Nephron progenitor cell (in vitro differentiated cells): ENCODE data around the gene B9D1.

Experiments used
- DNase-seq: peaks from one replicate; pipeline ENCODE4 v3.0.0; 2021
- H3K27ac Mint-ChIP-seq: 2 replicates; pipeline ENCODE4 v1.8.0; 2021; ENCODE audit warnings: mild to moderate bottlenecking, moderate library complexity, mixed read lengths
- H3K27me3 Mint-ChIP-seq: 2 replicates; pipeline ENCODE4 v1.8.0; 2021; ENCODE audit warnings: mild to moderate bottlenecking, low read depth, mixed read lengths; ENCODE audit not compliant: poor library complexity
- H3K36me3 Mint-ChIP-seq: 2 replicates; pipeline ENCODE4 v1.8.0; 2021; ENCODE audit warnings: low read depth, mixed read lengths
- H3K4me1 Mint-ChIP-seq: 2 replicates; pipeline ENCODE4 v1.8.0; 2021; ENCODE audit warnings: mixed read lengths
- H3K4me3 Mint-ChIP-seq: 2 replicates; pipeline ENCODE4 v1.8.0; 2021; ENCODE audit warnings: mild to moderate bottlenecking, moderate library complexity, mixed read lengths
- H3K9me3 Mint-ChIP-seq: 2 replicates; pipeline ENCODE4 v1.8.0; 2021; ENCODE audit warnings: mild to moderate bottlenecking, moderate library complexity, mixed read lengths
- CTCF ChIP-seq: fragments of 200-600 bp; sonication (generic); IDR thresholded peaks from 2 replicates; pipeline ENCODE4 v1.5.0; 2021; ENCODE audit warnings: antibody characterized with exemption

B9D1 gene

DNA sequence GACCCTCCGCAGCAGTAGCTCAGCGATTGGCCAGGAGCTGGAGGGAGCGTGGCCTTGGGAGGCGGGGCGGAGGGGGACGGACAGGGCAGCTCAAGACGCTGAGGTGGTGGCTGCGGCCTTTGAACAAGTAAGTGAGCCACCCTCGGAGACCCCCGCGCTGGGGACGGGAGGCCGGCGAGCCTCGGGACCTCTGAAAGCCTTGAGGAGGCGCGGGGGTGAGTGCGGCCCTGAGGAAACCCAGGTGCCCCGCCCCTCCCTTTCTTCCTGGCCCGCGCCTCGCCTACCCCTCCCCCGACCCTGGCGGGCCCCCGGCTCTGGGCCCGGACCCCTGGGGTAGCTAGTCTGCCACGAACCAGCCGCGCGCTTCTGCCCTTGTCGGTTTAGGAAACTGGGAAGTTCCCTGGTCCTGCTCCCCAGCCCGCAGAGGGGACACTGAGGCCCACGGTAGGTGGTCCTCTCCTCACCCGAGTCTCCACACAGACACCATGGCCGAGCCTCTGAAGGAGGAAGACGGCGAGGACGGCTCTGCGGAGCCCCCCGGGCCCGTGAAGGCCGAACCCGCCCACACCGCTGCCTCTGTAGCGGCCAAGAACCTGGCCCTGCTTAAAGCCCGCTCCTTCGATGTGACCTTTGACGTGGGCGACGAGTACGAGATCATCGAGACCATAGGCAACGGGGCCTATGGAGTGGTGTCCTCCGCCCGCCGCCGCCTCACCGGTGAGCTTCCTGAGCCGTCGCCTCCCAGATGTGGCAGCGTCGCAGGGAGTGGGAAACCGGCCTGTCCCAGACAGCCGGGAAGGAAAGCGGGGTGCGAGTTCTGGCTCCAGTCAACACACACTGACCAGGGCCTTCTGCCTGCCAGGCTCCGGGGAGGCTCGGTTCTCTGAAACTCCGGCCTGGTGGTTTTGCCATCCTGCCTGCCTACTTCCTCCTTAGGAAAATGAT, 16.2 kb upstream of the B9D1 start, which contains the start of gene MAPK7:
Gene MAPK7, plus strand, starts transcription at position 83 of the 945 bp plus-strand sequence. Its CDS starts 403 bp downstream, at position 486.
- H3K4me3 Mint-ChIP-seq = peak within 1 kb of the TSS; percentile 93
- H3K9me3 Mint-ChIP-seq = no peaks in the 10 kb centered on the region
- H3K27me3 Mint-ChIP-seq = no peaks in the 10 kb centered on the region
- H3K4me1 Mint-ChIP-seq = peaks cover 41% of the 10 kb centered on the region
- peak within 1 kb of the TSS; percentile 100 for H3K27ac Mint-ChIP-seq
- peaks cover 28% of the 10 kb centered on the region for H3K36me3 Mint-ChIP-seq
- TF ChIP-seq CTCF = no peak
- DNase-seq = peak; percentile 41

DNA sequence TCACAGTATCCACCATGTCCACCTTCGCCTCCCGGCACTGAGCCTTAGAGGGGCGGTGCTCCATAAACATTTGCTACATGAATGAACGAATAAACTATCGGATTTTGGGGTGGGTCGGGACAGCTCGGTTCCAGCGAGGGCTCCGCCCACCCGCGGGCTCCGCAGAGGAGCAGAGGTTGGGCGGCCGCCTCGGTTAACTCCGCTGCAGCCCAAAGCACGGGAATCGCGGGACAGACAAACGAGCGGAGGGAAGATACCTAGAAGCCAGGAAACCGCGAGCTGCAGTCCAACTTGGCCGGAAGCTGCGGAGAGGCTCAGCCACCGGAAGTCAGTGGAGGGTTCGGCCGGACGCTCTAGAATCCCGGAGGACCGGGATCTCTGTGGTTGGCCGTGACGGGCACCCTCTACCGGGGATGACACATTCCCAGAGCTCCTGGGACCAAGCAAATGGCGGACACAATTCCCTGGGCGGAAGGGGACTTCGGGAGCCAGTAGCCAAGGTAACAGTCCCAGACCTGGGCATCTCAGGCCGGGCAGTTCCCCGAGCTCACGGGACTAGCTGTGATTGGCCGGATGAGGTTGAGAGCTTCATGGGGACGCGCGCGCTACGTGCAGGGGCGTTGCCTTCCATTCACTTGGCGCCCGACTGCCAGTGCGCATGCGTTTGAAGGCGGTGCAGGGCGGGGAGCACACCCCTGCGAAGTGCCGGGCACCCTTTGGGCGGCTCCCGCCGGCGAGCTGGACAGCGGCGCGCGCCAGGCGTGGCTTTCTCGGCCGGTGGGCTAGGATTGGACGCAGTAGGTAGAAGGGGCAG, 15.3 kb upstream of the B9D1 start:
- no peak for TF ChIP-seq CTCF
- peaks cover 22% of the 10 kb centered on the region for H3K36me3 Mint-ChIP-seq
- peak; percentile 97 for DNase-seq
- no peaks in the 10 kb centered on the region for H3K27me3 Mint-ChIP-seq
- peaks cover 37% of the 10 kb centered on the region for H3K4me1 Mint-ChIP-seq
- no peaks in the 10 kb centered on the region for H3K9me3 Mint-ChIP-seq
- H3K27ac Mint-ChIP-seq = peak overlapping the region; percentile 100
- peak overlapping the region; percentile 93 for H3K4me3 Mint-ChIP-seq

DNA sequence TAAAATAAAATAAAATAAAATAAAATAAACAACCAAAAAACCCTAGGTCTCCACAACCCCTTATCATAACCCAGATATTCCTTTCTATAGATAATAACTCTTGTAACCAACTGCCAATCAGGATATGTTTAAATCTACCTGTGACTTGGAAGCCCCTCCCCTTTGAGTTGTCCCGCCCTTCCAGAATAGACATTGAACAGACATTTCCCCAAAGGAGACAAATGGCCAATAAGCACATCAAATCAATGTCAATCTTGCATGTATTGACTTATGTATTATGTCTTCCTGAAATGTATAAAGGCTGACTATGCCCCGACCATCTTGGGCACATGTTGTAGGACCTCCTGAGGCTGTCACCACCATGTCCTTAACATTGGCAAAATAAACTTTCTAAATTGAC, 14.3 kb upstream of the B9D1 start:
- no peak for DNase-seq
- H3K36me3 Mint-ChIP-seq = peaks cover 22% of the 10 kb centered on the region
- H3K27me3 Mint-ChIP-seq = no peaks in the 10 kb centered on the region
- H3K4me1 Mint-ChIP-seq = peaks cover 43% of the 10 kb centered on the region
- peak overlapping the region; percentile 93 for H3K4me3 Mint-ChIP-seq
- H3K9me3 Mint-ChIP-seq = no peaks in the 10 kb centered on the region
- no peak for TF ChIP-seq CTCF
- H3K27ac Mint-ChIP-seq = peak overlapping the region; percentile 100

DNA sequence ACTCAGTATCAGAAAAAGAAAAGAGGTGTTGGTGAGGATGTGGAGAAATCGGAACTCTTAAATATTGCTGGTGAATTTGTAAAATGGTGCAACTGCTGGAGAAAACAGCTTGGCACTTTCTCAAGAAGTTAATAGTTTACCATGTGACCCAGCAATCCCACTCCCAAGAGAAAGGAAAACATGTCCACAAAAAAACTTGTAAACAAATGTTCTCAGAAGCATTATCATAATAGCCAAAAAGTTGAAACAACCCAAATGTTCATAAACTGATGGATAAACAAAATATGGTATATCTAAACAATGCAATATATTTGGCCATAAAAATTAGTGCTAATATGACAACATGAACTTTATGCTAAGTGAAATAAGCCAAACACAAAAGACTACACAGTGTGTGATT, 13.2 kb upstream of the B9D1 start:
- Mint-ChIP-seq H3K27me3 (no peaks in the 10 kb centered on the region), H3K4me3 (peak overlapping the region; percentile 71), H3K27ac (peak overlapping the region; percentile 78), H3K36me3 (peaks cover 16% of the 10 kb centered on the region), H3K9me3 (no peaks in the 10 kb centered on the region), H3K4me1 (peaks cover 45% of the 10 kb centered on the region)
- no peak for DNase-seq
- no peak for TF ChIP-seq CTCF

- Mint-ChIP-seq H3K9me3 (no peaks in the 10 kb centered on the region), H3K4me3 (no peak overlapping the region), H3K27ac (no peak overlapping the region), H3K4me1 (peaks cover 39% of the 10 kb centered on the region), H3K27me3 (no peaks in the 10 kb centered on the region), H3K36me3 (peaks cover under 1% of the 10 kb centered on the region)
- no peak for TF ChIP-seq CTCF
- DNase-seq = no peak
Observed at GRCh38 chr17:19374136-19374535, 11.6 kb upstream of the B9D1 start.
